Measurements from ENCODE around the gene NEBL. TPM values are rescaled to one million over a fixed set of nuclear protein-coding genes. Genes with fewer than 3 reads are reported as not detected.

The NEBL gene
- total and polyA plus RNA-seq, 9 of the 15 experiments (the other 6 are each of a cell fraction or from before 2014, with no cell fraction given): 0.82 to 14.6 (median 9.8) TPM

DNA sequence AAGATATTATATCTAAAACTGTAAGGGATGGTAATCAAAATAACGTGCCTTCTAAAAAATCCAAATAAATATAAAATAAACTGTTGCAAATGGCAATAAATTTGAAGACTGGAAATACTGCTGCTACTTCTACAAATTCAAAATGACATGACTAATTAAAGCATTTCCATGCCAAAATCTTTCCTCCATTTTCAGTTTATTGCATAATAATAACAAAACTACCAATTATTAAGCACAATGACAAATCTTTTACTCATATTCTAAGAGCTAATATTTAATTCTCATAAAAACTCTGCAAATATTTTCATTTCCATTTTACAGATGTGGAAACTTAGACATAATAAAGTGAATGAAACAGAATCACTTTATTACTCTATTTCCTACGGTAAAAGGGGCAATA lies 38.8 kb upstream of the NEBL start:
- 10% methylated on average over 2 of the region's 2 CpGs for WGBS (ENCODE audit: insufficient coverage, low coverage, missing lambda C conversion rate)
- no peaks in the 10 kb centered on the region for H3K36me3 ChIP-seq (ENCODE audit: control insufficient read depth, insufficient read depth, low read length)

More for the DNA sequence above, 38.8 kb upstream of the NEBL start:
- no peaks in the 10 kb centered on the region for H3K4me1 ChIP-seq (replicated peaks in 1 of 2; ENCODE audit: control insufficient read depth in 2 of 2, insufficient read depth in 2 of 2, low read length in 2 of 2)
- no peaks in the 10 kb centered on the region for H3K9me3 ChIP-seq (replicated peaks; ENCODE audit: control insufficient read depth, insufficient read depth, low read depth, low read length)
- BruUV-seq (replicated peaks): no TSS peak
- no peaks in the 10 kb centered on the region for H3K79me2 ChIP-seq (ENCODE audit: control insufficient read depth, insufficient read depth, low read length)
- in situ Hi-C loops (cut with MboI): no loop called here
- H3K9me1 ChIP-seq (ENCODE audit: control insufficient read depth, insufficient read depth, low read length): no peaks in the 10 kb centered on the region
- no peak overlapping the region for H3K4me3 ChIP-seq
- H3K4me2 ChIP-seq (ENCODE audit: insufficient read depth, low read length): no peak overlapping the region
- H3K27ac ChIP-seq (ENCODE audit: extremely low read depth, low read depth, low read length): no peak overlapping the region
- no peak overlapping the region for H2AFZ ChIP-seq (ENCODE audit: low read depth, low read length)
- H4K20me1 ChIP-seq (replicated peaks; ENCODE audit: control insufficient read depth, insufficient read depth, low read length): no peaks in the 10 kb centered on the region
- no peaks in the 10 kb centered on the region; a peak in 1 of 5 replicates for H3K27me3 ChIP-seq (ENCODE audit: control insufficient read depth in 2 of 2, insufficient read depth in 2 of 2, low read length in 2 of 2)
- no peak for DNase-seq (ENCODE audit: extremely low read depth in 1 of 4, low spot score in 3 of 4)
- ChIA-PET POLR2A (no interaction called here), CTCF (ENCODE audit: low intra/inter-chr PET ratio) (no interaction called here)
- TF ChIP-seq NBN (IDR thresholded peaks at IDR 0.05; ENCODE audit: low read depth): no peak
- no peak for TF ChIP-seq HOMEZ (CRISPR knock-in tag; IDR thresholded peaks at IDR 0.05)
- no peak for TF ChIP-seq TCF7L2 (IDR thresholded peaks at IDR 0.05; ENCODE audit: low read depth, low read length)
- no peak for TF ChIP-seq ZKSCAN3 (CRISPR knock-in tag; IDR thresholded peaks at IDR 0.05)
- no peak for TF ChIP-seq XRCC5 (IDR thresholded peaks at IDR 0.05; ENCODE audit: low read depth, low read length)
- no peak for TF ChIP-seq ARID4B (CRISPR knock-in tag; IDR thresholded peaks at IDR 0.05)
- TF ChIP-seq ARID2 (IDR thresholded peaks at IDR 0.05): no peak
- TF ChIP-seq, protein P1, sequence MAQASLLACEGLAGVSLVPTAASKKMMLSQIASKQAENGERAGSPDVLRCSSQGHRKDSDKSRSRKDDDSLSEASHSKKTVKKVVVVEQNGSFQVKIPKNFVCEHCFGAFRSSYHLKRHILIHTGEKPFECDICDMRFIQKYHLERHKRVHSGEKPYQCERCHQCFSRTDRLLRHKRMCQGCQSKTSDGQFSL (CRISPR knock-in tag; IDR thresholded peaks at IDR 0.05): no peak
- TF ChIP-seq, protein P1 (tag; IDR thresholded peaks at IDR 0.05): no peak
- TF ChIP-seq CTCF (IDR thresholded peaks at IDR 0.05 in 2 of 3, conservative IDR thresholded peaks at IDR 0.05 in 1 of 3; ENCODE audit: insufficient read depth in 2 of 3, low read depth in 1 of 3, low read length in 3 of 3): no peak
- no peak for ATAC-seq
- intact Hi-C loops (cut with micrococcal nuclease): no loop called here
- no peak for FAIRE-seq
- no peak overlapping the region for H3K9ac ChIP-seq (ENCODE audit: insufficient read depth in 1 of 2, low read depth in 2 of 2, low read length in 2 of 2)
